ENCODE measurements around the gene TMPO.
"Not testable (repeated sequence)": the region's sequence is repeated elsewhere in the genome, so short reads cannot be mapped to it uniquely, and the experiment has no call there.

Gene TMPO

GRCh38 chr12:98515287-98516110 lies at the start of gene TMPO:
Gene TMPO, plus strand, starts transcription at chr12:98515590. Its CDS starts 278 bp downstream, at chr12:98515868.
- peak; percentile 84 to 93 for DNase-seq (ENCODE audit: low read depth in 1 of 2, low spot score in 1 of 2)

DNA sequence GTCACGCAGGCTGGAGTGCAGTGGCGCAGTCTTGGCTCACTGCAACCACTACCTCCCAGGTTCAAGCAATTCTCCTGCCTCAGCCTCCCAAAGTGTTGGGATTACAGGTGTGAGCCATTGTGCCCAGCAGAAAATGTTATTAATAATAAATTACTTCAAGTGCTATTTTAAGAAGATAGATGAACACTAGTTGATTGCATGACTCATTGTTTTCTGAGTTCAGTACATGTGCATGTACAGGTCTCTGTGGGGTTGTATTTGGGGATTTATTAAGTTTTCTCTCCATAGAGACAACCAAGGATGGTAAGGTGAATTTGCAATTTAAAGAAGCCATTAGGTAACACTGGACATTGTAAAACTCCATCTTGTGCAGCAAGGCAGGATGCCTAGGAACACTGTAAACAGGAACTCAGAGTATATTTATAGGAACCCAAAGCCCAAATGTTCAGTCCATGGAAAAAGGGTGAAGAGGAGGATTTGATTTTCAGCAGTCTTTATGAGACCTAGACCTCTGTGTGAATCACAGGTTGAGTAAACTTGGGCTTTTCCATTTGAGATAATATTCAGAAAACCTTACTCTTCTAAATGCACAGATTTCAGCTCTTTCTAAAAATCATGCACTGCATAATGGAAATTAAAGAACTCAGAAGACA lies 49.3 kb upstream of the TMPO start:
- DNase-seq (ENCODE audit: low read depth in 1 of 2, low spot score in 1 of 2) = no peak

GRCh38 chr12:98466640-98467400 lies 48.6 kb upstream of the TMPO start:
- no peak for DNase-seq (ENCODE audit: low read depth in 1 of 2, low spot score in 1 of 2)

- DNase-seq (ENCODE audit: low read depth in 1 of 2, low spot score in 1 of 2) = no peak
Measured at GRCh38 chr12:98469109-98469508, 46.3 kb upstream of the TMPO start.

DNA sequence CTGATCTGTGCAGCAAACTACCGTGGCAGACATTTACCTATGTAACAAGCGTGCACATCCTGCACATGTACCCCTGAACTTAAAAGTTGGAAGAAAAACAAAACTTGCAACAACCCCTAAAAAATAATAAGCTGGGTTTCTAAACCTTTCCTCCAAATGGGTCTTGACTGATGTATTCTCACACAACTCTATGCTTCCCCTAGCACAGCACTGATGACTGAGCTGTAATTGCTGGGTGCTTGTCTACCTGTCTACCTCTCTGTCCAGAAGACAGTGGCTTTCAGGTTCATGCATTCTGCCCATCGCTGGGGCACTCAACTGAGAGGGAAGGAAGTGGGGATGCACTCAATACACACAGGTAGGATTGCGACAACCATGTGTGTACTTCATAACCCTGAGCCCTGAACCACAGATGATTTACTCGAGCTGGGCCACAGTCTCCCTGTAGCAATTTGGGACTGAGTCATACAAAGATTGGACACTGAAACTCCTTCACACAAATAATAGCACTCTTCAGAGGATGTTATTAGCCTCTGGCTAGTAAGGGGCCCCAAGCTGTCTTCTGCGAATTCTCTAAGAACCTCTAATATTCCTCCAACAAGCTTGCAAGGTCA lies 44.8 kb upstream of the TMPO start:
- DNase-seq (ENCODE audit: low read depth in 1 of 2, low spot score in 1 of 2) = no peak

GRCh38 chr12:98471085-98471484 lies 44.3 kb upstream of the TMPO start:
- DNase-seq (ENCODE audit: low read depth in 1 of 2, low spot score in 1 of 2) = no peak

- no peak for DNase-seq (ENCODE audit: low read depth in 1 of 2, low spot score in 1 of 2)
Measured at GRCh38 chr12:98475565-98475908, 39.9 kb upstream of the TMPO start.

DNA sequence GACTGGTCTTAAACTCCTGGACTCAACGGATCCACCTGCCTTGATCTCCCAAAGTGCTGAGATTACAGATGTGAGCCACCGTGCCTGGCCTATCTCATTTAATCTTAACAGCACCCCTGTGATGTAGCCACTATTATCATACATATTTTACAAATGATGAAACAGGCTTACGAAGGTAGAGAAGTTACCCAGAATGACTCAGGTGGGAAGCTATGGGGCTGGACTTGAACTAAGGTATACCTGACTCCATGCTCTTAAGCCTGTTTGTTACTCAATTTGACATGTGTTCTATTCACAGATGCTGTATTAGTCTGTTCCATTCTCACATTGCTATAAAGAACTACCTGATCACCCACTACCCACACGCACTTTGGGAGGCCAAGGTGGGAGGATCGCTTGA lies 36.8 kb upstream of the TMPO start:
- DNase-seq (ENCODE audit: low read depth in 1 of 2, low spot score in 1 of 2) = no peak

DNA sequence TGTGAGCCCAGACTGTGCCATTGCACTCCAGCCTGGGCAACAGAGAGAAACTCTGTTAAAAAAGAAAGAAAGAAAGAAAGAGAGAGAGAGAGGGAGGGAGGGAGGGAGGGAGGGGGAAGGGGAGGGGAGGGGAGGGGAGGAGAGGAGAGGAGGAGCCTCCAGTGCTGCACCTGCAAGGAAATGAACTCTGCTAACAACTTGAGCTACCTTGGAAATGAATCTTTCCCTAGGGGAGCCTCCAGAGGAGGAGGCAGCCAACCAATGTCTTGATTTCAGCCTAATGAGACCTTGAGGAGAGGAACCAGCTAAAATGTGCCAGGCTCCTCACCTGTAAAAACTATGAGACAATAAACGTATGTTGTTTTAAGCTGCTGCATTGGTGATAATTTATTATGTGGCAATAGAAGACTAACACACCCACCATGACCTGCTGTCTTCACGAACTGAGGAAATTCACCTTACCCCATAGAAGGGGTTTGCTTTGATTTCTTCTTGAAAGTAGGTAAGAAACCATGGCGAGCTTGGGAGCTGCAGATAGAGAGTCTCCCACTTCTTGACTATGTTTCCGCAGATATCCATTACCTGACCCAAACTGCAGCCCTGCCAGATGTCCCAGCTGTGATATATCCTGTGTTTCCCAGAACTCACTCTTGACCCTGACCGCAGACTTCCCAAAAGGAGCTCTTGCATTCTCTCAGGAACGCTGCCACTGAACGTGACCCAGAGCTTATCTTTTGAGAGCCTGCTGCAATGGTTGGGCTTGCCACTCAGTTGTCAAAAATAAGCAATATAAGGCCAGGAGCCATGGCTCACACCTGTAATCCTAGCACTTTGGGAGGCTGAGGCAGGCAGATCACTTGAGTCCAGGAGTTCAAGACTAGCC lies 31.5 kb upstream of the TMPO start:
- DNase-seq (ENCODE audit: low read depth in 1 of 2, low spot score in 1 of 2) = no peak

GRCh38 chr12:98485792-98486340 lies 29.5 kb upstream of the TMPO start:
- DNase-seq (ENCODE audit: low read depth in 1 of 2, low spot score in 1 of 2) = no peak

DNA sequence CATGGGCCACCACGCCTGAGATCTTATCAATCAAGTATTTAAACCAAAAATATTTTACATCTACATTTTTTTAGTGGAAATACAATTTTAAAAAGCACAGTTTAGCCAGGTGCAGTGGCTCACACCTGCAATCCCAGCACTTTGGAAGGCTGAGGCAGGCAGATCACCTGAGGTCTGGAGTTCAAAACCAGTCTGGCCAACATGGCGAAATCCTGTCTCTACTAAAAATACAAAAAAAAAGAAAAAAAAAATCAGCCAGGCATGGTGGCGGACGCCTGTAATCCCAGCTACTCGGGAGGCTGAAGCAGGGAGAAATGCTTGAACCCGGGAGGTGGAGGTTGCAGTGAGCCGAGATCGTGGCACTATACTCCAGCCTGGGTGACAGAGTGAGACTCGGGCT lies 27.0 kb upstream of the TMPO start:
- not testable (repeated sequence) for DNase-seq (ENCODE audit: low read depth in 1 of 2, low spot score in 1 of 2)

DNA sequence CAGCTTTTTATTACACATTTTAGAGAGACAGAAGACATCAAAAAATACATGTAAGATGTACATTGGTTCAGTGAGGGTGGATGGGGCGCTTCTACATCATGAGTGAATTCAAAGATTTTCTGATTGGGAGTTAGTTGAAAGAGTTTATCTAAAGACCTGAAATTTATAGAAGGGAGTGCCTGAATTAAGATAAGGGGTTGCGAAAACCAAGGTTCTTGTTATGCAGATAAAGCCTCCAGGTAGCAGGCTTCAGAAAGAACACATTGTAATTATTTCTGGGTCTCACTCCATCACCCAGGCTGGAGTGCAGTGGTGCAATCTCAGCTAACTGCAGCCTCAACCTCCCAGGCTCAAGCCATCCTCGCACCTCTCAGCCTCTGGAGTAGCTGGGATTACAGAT lies 26.2 kb upstream of the TMPO start:
- DNase-seq (ENCODE audit: low read depth in 1 of 2, low spot score in 1 of 2) = no peak

- DNase-seq (ENCODE audit: low read depth in 1 of 2, low spot score in 1 of 2) = peak; percentile 64 to 76
Measured at GRCh38 chr12:98490501-98491453, 24.6 kb upstream of the TMPO start.

GRCh38 chr12:98492580-98493140 lies 22.7 kb upstream of the TMPO start:
- no peak for DNase-seq (ENCODE audit: low read depth in 1 of 2, low spot score in 1 of 2)

- not testable (repeated sequence) for DNase-seq (ENCODE audit: low read depth in 1 of 2, low spot score in 1 of 2)
Measured at GRCh38 chr12:98501266-98501629, 14.1 kb upstream of the TMPO start.

DNA sequence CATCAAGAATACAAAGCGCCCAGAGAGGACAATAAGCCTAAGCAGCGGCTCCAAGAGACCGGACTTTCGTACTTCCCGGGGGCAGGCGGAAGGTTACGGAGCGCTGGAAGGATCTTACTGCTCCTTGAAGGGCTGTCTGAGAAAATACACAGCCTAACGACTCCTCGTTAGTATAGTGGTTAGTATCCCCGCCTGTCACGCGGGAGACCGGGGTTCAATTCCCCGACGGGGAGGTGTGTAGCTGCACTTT lies 12.1 kb upstream of the TMPO start:
- peak; percentile 61 to 73 for DNase-seq (ENCODE audit: low read depth in 1 of 2, low spot score in 1 of 2)

DNA sequence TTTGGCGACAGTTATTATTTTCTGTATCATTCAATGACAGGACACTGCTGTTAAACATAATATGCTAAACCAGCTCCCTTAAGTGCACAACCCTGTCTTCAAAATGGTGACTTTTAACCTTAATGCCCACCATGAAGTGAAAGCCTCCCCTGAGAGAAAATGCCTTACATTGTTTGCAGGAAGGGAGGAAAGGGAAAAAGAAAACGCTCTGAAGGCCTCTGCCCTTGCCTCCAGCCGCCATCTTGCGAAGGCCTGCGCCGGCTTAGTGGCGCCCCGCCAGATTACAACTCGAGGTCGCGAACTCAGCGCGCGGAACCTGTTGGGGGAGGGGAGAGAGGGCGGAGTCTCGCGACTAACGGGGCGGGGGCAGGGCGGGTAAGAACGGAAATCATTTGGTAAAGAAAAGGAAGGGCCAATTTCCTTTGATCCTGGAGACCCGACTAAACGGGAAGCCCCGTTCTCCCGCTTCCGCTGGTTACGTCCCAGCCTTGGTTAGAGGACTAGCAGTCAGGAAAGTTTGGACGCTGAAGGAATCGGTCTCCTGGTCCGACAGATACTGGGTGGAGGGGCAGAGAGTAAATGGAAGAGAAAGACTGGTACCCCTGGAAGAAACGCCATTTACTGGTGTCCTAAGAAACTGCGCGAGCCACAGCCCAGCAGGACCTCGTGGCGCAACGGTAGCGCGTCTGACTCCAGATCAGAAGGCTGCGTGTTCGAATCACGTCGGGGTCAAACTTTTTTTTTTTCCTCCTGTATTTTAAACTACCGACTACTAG lies 11.6 kb upstream of the TMPO start:
- DNase-seq (ENCODE audit: low read depth in 1 of 2, low spot score in 1 of 2) = peak; percentile 89 to 93

DNA sequence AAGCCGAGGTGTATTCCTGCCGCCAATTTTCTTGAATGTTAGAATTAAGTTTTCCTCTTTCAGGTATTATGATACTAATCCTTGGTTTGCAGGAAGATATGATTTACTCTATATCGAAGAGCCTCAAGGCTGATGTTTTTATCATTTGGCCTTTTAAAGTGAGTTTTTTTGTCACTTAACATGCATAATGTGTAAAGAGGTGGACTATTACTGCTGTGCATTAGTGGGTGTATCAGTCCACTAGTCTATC lies 11.1 kb upstream of the TMPO start:
- DNase-seq (ENCODE audit: low read depth in 1 of 2, low spot score in 1 of 2) = no peak

DNA sequence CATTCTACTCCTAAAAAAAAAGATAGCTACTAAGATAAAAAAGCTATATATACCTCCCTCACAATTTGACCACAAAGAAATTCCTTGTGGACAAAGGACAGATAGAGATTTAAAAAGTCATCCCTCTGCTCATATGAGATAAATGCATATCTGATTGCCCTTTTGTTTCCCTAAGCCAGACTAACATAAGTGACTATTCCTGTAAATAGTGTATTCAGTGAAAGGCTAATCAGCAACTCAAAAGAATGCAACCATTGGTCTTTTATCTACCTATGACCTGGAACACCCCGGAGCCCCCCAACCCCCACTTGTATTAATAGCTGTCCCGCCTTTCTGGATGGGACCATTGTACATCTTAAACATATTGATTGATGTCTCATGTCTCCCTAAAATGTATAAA lies 6.3 kb upstream of the TMPO start:
- DNase-seq (ENCODE audit: low read depth in 1 of 2, low spot score in 1 of 2) = no peak

Data from activated T-helper 1 cell treated with anti-CD3 and anti-CD28 coated beads, Interleukin-2, amount 50 U/mL, for 16 hours (primary cell).